ENCODE measurements around the gene LILRB2. TPM values are rescaled to one million over a fixed set of nuclear protein-coding genes. Genes with fewer than 3 reads are reported as not detected.

LILRB2 gene
- total and polyA plus RNA-seq, 2 experiments from 2014 or later = not detected

- no peaks in the 10 kb centered on the region for H3K79me2 ChIP-seq (replicated peaks; ENCODE audit: insufficient read depth)
- H3K9me2 ChIP-seq (ENCODE audit: insufficient read depth) = peaks cover 5% of the 10 kb centered on the region; the same call in 1 of the 2 replicates
- no peaks in the 10 kb centered on the region for H3F3A ChIP-seq (replicated peaks; ENCODE audit: low read depth)
- ATAC-seq (no peak), DNase-seq (ENCODE audit: low spot score) (no peak)
- no peak overlapping the region for H3K4me2 ChIP-seq
- H3K36me3 ChIP-seq (ENCODE audit: insufficient read depth) = no peaks in the 10 kb centered on the region
- no peaks in the 10 kb centered on the region for H3K4me1 Mint-ChIP-seq
- H3K27ac Mint-ChIP-seq = no peak overlapping the region
- peaks cover 9% of the 10 kb centered on the region; the same call in 2 of the 3 replicates for H3K9me3 Mint-ChIP-seq
- H3K27me3 ChIP-seq (ENCODE audit: insufficient read depth) = no peaks in the 10 kb centered on the region
- H3K4me1 ChIP-seq (ENCODE audit: insufficient read depth) = no peaks in the 10 kb centered on the region
- H3K27me3 Mint-ChIP-seq (ENCODE audit: insufficient read depth, low read depth, poor library complexity) = peaks cover 3% of the 10 kb centered on the region
- H4K20me1 ChIP-seq (replicated peaks; ENCODE audit: insufficient read depth) = 0 out of 2 replicates have a peak, but pooled peaks cover 4% of the 10 kb centered on the region
- H3K27ac ChIP-seq (ENCODE audit: low read depth) = no peak overlapping the region
- H3K36me3 Mint-ChIP-seq (ENCODE audit: low read depth) = no peaks in the 10 kb centered on the region; the same call in 2 of the 3 replicates
- no peak overlapping the region for H3K4me3 Mint-ChIP-seq
- H2AFZ ChIP-seq = no peak overlapping the region
- TF ChIP-seq CREB1 (CRISPR knock-in tag; IDR thresholded peaks at IDR 0.05; ENCODE audit: low read depth) (no peak), ETS1 (IDR thresholded peaks at IDR 0.05) (no peak), ZNF462 (CRISPR knock-in tag; IDR thresholded peaks at IDR 0.05) (no peak)
- no peak overlapping the region for H3K4me3 ChIP-seq
Observed at GRCh38 chr19:54305141-54305540, 24.2 kb upstream of the LILRB2 start.

GRCh38 chr19:54302257-54302656 lies 21.3 kb upstream of the LILRB2 start:
- peaks cover 8% of the 10 kb centered on the region; the same call in 2 of the 3 replicates for H3K9me3 Mint-ChIP-seq
- H2AFZ ChIP-seq = no peak overlapping the region
- H3K4me3 ChIP-seq = no peak overlapping the region
- no peaks in the 10 kb centered on the region for H3F3A ChIP-seq (replicated peaks; ENCODE audit: low read depth)
- no peaks in the 10 kb centered on the region for H3K79me2 ChIP-seq (replicated peaks; ENCODE audit: insufficient read depth)
- no peaks in the 10 kb centered on the region for H3K27me3 Mint-ChIP-seq (ENCODE audit: insufficient read depth, low read depth, poor library complexity)
- ATAC-seq (no peak), DNase-seq (ENCODE audit: low spot score) (no peak)
- no peaks in the 10 kb centered on the region for H3K36me3 ChIP-seq (ENCODE audit: insufficient read depth)
- H3K4me3 Mint-ChIP-seq = no peak overlapping the region
- H3K4me1 Mint-ChIP-seq = no peaks in the 10 kb centered on the region
- H3K9me2 ChIP-seq (ENCODE audit: insufficient read depth) = peaks cover 5% of the 10 kb centered on the region; the same call in 1 of the 2 replicates
- no peaks in the 10 kb centered on the region for H3K27me3 ChIP-seq (ENCODE audit: insufficient read depth)
- H3K4me1 ChIP-seq (ENCODE audit: insufficient read depth) = no peaks in the 10 kb centered on the region
- no peak overlapping the region for H3K4me2 ChIP-seq
- 0 out of 2 replicates have a peak, but pooled peaks cover 4% of the 10 kb centered on the region for H4K20me1 ChIP-seq (replicated peaks; ENCODE audit: insufficient read depth)
- H3K27ac ChIP-seq (ENCODE audit: low read depth) = no peak overlapping the region
- no peak overlapping the region for H3K27ac Mint-ChIP-seq
- H3K36me3 Mint-ChIP-seq (ENCODE audit: low read depth) = no peaks in the 10 kb centered on the region
- no peak for TF ChIP-seq NANOG (IDR thresholded peaks at IDR 0.05; ENCODE audit: borderline replicate concordance)
- no peak for TF ChIP-seq REST (IDR thresholded peaks at IDR 0.05; ENCODE audit: unreplicated experiment)
- TF ChIP-seq ETS1 (IDR thresholded peaks at IDR 0.05) = no peak
- no peak for TF ChIP-seq CTCF (conservative IDR thresholded peaks at IDR 0.05; ENCODE audit: low read depth in 2 of 2)
- TF ChIP-seq ZNF114 (CRISPR knock-in tag; IDR thresholded peaks at IDR 0.05) = no peak

All from GM23338 (cell line).